AG09319 (cell line): ENCODE results near the gene CACNA1C.

Source experiments
- DNase-seq: peaks from one replicate; pipeline ENCODE4 v3.0.0-alpha.2; 2010; ENCODE audit warnings: low read depth; ENCODE audit errors: extremely low read depth
- CTCF ChIP-seq: IDR thresholded peaks from 2 replicates; pipeline ENCODE4 v1.5.1; 2011; ENCODE audit warnings: low read depth, mild to moderate bottlenecking, inconsistent platforms, low read length, moderate library complexity

CACNA1C gene

DNA sequence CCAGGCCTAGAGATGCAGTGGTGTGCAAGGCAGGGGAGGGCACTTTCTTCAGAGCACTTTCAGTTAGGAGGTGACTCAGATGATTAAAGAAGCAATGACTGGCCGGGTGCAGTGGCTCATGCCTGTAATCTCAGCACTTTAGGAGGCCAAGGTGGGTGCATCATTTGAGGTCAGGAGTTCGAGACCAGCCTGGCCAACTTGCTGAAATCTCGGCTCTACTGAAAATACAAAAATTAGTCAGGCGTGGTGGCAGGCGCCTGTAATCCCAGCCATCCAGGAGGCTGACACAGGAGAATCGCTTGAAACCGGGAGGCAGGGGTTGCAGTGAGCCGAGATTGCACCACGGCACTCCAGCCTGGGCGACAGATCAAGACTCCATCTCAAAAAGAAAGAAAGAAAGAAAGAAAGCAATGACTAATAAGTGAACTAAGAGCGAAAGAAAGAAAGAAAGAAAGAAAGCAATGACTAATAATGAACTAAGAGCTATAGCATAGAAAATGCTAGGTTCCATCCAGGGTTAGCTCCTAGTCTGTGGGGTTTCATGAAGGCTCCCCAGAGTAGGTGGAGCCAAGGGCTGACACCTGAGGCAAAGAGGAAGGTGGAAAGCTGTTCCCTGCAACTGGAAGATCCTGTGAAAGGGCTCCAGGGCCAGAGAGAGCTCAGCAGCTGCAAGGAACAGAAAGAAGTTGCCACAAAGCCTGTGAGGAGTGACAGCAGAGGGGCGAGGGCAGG, 334.5 kb downstream of the CACNA1C start:
- TF ChIP-seq CTCF, result no peak
- DNase-seq, result no peak

DNA sequence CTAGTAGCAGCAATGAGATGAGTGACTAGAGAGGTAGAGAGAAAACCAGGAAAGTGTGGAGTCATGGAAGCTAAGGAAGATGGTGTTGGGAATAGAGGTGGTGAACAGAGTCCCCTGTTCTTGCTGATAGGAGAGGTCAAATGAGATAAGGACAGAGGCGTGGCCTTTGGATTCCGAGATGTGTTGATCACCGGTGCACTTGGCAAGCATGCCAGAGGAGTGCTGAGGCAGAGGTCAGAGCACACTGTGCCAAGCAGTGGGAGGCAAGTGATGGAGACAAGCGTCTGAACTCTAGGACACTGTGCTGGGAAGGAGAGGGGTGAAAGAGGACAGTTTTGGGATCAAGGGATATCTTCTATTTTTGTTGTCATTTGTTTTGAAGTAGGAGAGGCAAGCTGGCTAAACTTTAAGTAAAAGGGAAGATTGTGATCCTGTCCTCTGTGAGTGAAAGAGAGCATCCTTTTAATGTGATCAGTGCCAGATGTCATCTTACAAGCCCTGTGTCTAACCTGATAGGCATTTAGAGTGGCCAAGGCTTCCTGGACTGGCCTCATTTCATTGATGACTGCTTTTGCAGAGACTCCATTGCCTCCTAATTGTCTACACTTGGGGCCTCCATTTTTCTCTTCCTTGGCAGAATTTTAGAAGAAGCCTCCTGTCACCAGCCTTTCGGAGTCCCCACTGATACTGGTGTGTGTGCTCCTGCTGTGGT, 336.4 kb downstream of the CACNA1C start:
- no peak for DNase-seq
- no peak for TF ChIP-seq CTCF

GRCh38 chr12:2390133-2390532, 337.3 kb downstream of the CACNA1C start:
- DNase-seq, result no peak
- no peak for TF ChIP-seq CTCF

- TF ChIP-seq CTCF, result no peak
- DNase-seq, result no peak
These were observed 338.1 kb downstream of the CACNA1C start for GRCh38 chr12:2390850-2391390.

DNA sequence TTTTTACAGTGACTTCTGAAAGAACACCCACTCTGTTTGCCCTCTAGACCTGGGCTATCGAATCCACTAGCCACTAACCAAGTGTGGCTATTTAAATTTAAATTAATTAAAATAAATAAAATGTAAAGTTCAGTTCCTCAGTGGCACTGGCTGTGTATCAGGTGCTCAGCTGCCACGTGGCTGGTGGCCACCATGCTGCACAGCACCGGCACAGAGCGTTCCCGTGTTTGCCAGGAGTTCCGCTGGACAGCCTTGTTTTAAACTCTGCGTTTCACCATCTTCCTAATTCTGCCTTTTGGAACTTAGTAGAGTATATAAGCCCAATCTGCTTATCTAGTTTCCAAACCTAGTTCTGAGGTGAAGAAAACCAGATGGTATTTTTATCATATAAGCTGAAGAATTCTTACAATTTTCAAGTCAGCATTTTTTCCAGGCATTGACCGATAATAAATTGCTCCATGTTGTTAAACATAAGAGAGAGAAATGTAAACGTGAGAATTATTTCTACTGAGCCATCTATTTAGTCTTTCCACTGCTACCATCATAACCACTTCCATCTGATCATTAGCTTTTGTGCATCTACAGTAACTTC, 339.0 kb downstream of the CACNA1C start:
- no peak for TF ChIP-seq CTCF
- no peak for DNase-seq

- no peak for TF ChIP-seq CTCF
- no peak for DNase-seq
These were observed 340.2 kb downstream of the CACNA1C start for GRCh38 chr12:2393016-2393415.

- TF ChIP-seq CTCF, result no peak
- DNase-seq, result no peak
These were observed 341.2 kb downstream of the CACNA1C start for GRCh38 chr12:2393996-2394395.
